ENCODE data around the gene GPR162.

GPR162 gene

GRCh38 chr12:6782850-6783566 is 38.6 kb upstream of the GPR162 start:
- DNase-seq (ENCODE audit: low spot score in 2 of 2) (no peak), ATAC-seq (no peak)
- H3K4me3 Mint-ChIP-seq, result peak overlapping the region; percentile 14
- no peaks in the 10 kb centered on the region for H3K9me3 Mint-ChIP-seq
- peak overlapping the region; percentile 27 for H3K27ac Mint-ChIP-seq
- peaks cover 20% of the 10 kb centered on the region for H3K36me3 Mint-ChIP-seq
- H3K4me1 Mint-ChIP-seq, result peaks cover 55% of the 10 kb centered on the region

GRCh38 chr12:6783828-6784227 is 37.8 kb upstream of the GPR162 start:
- peak overlapping the region; percentile 14 for H3K4me3 Mint-ChIP-seq
- DNase-seq (ENCODE audit: low spot score in 2 of 2) (no peak), ATAC-seq (no peak)
- H3K27ac Mint-ChIP-seq, result peak overlapping the region; percentile 27
- H3K4me1 Mint-ChIP-seq, result peaks cover 47% of the 10 kb centered on the region
- H3K36me3 Mint-ChIP-seq, result peaks cover 12% of the 10 kb centered on the region
- no peaks in the 10 kb centered on the region for H3K9me3 Mint-ChIP-seq

- H3K36me3 Mint-ChIP-seq, result peaks cover 7% of the 10 kb centered on the region
- no peaks in the 10 kb centered on the region for H3K9me3 Mint-ChIP-seq
- H3K4me3 Mint-ChIP-seq, result peak overlapping the region; percentile 14
- DNase-seq (ENCODE audit: low spot score in 2 of 2), result no peak
- peaks cover 47% of the 10 kb centered on the region for H3K4me1 Mint-ChIP-seq
- no peak for ATAC-seq
- peak overlapping the region; percentile 27 for H3K27ac Mint-ChIP-seq
Observed at GRCh38 chr12:6784296-6784695, 37.3 kb upstream of the GPR162 start.

GRCh38 chr12:6784761-6785160 is 36.9 kb upstream of the GPR162 start:
- DNase-seq (ENCODE audit: low spot score in 2 of 2), result no peak
- Mint-ChIP-seq H3K4me1 (peaks cover 47% of the 10 kb centered on the region), H3K36me3 (peaks cover 2% of the 10 kb centered on the region), H3K4me3 (no peak overlapping the region), H3K9me3 (no peaks in the 10 kb centered on the region), H3K27ac (no peak overlapping the region)
- no peak for ATAC-seq

GRCh38 chr12:6786416-6787094 is 35.1 kb upstream of the GPR162 start:
- DNase-seq (ENCODE audit: low spot score in 2 of 2) (no peak), ATAC-seq (no peak)
- H3K4me3 Mint-ChIP-seq, result peak overlapping the region; percentile 3
- no peaks in the 10 kb centered on the region for H3K36me3 Mint-ChIP-seq
- no peaks in the 10 kb centered on the region for H3K9me3 Mint-ChIP-seq
- H3K4me1 Mint-ChIP-seq, result peaks cover 38% of the 10 kb centered on the region
- H3K27ac Mint-ChIP-seq, result no peak overlapping the region

- H3K4me1 Mint-ChIP-seq, result peaks cover 42% of the 10 kb centered on the region
- ATAC-seq (no peak), DNase-seq (ENCODE audit: low spot score in 2 of 2) (no peak)
- H3K36me3 Mint-ChIP-seq, result no peaks in the 10 kb centered on the region
- H3K4me3 Mint-ChIP-seq, result no peak overlapping the region
- no peaks in the 10 kb centered on the region for H3K9me3 Mint-ChIP-seq
- H3K27ac Mint-ChIP-seq, result no peak overlapping the region
Observed at GRCh38 chr12:6787309-6787708, 34.3 kb upstream of the GPR162 start.

GRCh38 chr12:6788972-6789924 is 32.4 kb upstream of the GPR162 start, which contains the start of gene CD4:
CD4 (plus strand) TSS chr12:6789528; CDS start chr12:6800139, 10,611 bp downstream.
- ATAC-seq (peak; percentile 67), DNase-seq (ENCODE audit: low spot score in 2 of 2) (no peak)
- Mint-ChIP-seq H3K36me3 (peaks cover under 1% of the 10 kb centered on the region), H3K4me1 (peaks cover 35% of the 10 kb centered on the region), H3K4me3 (peak within 1 kb of the TSS; percentile 61), H3K27ac (peak within 1 kb of the TSS; percentile 54), H3K9me3 (no peaks in the 10 kb centered on the region)

GRCh38 chr12:6790496-6791150 is 31.0 kb upstream of the GPR162 start:
- no peak for ATAC-seq
- DNase-seq (ENCODE audit: low spot score in 2 of 2), result no peak

GRCh38 chr12:6791931-6792520 is 29.6 kb upstream of the GPR162 start:
- DNase-seq (ENCODE audit: low spot score in 2 of 2) (no peak), ATAC-seq (peak; percentile 25)
- Mint-ChIP-seq H3K9me3 (no peaks in the 10 kb centered on the region), H3K27ac (peak overlapping the region; percentile 76), H3K4me3 (peak overlapping the region; percentile 61), H3K36me3 (peaks cover 12% of the 10 kb centered on the region), H3K4me1 (peaks cover 27% of the 10 kb centered on the region)

More at GRCh38 chr12:6790496-6791150, 31.0 kb upstream of the GPR162 start:
- Mint-ChIP-seq H3K4me1 (peaks cover 35% of the 10 kb centered on the region), H3K4me3 (peak overlapping the region; percentile 61), H3K36me3 (peaks cover 12% of the 10 kb centered on the region), H3K27ac (no peak overlapping the region), H3K9me3 (no peaks in the 10 kb centered on the region)

- peak overlapping the region; percentile 76 for H3K27ac Mint-ChIP-seq
- H3K9me3 Mint-ChIP-seq, result no peaks in the 10 kb centered on the region
- peak; percentile 40 for ATAC-seq
- peaks cover 12% of the 10 kb centered on the region for H3K36me3 Mint-ChIP-seq
- peak overlapping the region; percentile 61 for H3K4me3 Mint-ChIP-seq
- H3K4me1 Mint-ChIP-seq, result peaks cover 26% of the 10 kb centered on the region
- no peak for DNase-seq (ENCODE audit: low spot score in 2 of 2)
Observed at GRCh38 chr12:6792522-6793201, 29.0 kb upstream of the GPR162 start.

- Mint-ChIP-seq H3K27ac (no peak overlapping the region), H3K4me3 (no peak overlapping the region), H3K36me3 (peaks cover 12% of the 10 kb centered on the region), H3K4me1 (peaks cover 15% of the 10 kb centered on the region), H3K9me3 (no peaks in the 10 kb centered on the region)
- DNase-seq (ENCODE audit: low spot score in 2 of 2) (no peak), ATAC-seq (no peak)
Observed at GRCh38 chr12:6795088-6795487, 26.5 kb upstream of the GPR162 start.

- Mint-ChIP-seq H3K4me1 (peaks cover 14% of the 10 kb centered on the region), H3K27ac (no peak overlapping the region), H3K36me3 (peaks cover 14% of the 10 kb centered on the region), H3K9me3 (no peaks in the 10 kb centered on the region), H3K4me3 (no peak overlapping the region)
- DNase-seq (ENCODE audit: low spot score in 2 of 2) (no peak), ATAC-seq (no peak)
Observed at GRCh38 chr12:6796576-6796975, 25.0 kb upstream of the GPR162 start.

- Mint-ChIP-seq H3K4me1 (no peaks in the 10 kb centered on the region), H3K4me3 (no peak overlapping the region), H3K27ac (no peak overlapping the region), H3K36me3 (peaks cover 23% of the 10 kb centered on the region), H3K9me3 (no peaks in the 10 kb centered on the region)
- ATAC-seq (no peak), DNase-seq (ENCODE audit: low spot score in 2 of 2) (no peak)
Observed at GRCh38 chr12:6799147-6799546, 22.5 kb upstream of the GPR162 start.

- Mint-ChIP-seq H3K36me3 (peaks cover 32% of the 10 kb centered on the region), H3K27ac (no peak overlapping the region), H3K4me3 (no peak overlapping the region), H3K4me1 (peaks cover 8% of the 10 kb centered on the region), H3K9me3 (no peaks in the 10 kb centered on the region)
- no peak for ATAC-seq
- DNase-seq (ENCODE audit: low spot score in 2 of 2), result no peak
Observed at GRCh38 chr12:6807170-6807569, 14.5 kb upstream of the GPR162 start.

Measured in stimulated activated effector memory CD8-positive, alpha-beta T cell treated with anti-CD3 and anti-CD28 coated beads, Interleukin-12 subunit alpha, Interleukin-12 subunit beta, amount 100 ng/mL, for 72 hours (primary cell).